Hepatocyte (in vitro differentiated cells): Measurements from ENCODE around the gene DNAH17. TPM values are rescaled to one million over a fixed set of nuclear protein-coding genes. Genes with fewer than 3 reads are reported as not detected.

Source experiments
- DNase-seq: peaks from one replicate; pipeline ENCODE4 v3.0.0-alpha.2; 2016; ENCODE audit warnings: low spot score
- H2AFZ ChIP-seq: fragments of 200-600 bp; sonication (generic); 2 replicates; pipeline ENCODE4 v1.6.0; 2016; ENCODE audit warnings: antibody characterized with exemption, mild to moderate bottlenecking
- H3K27ac ChIP-seq: fragments of 200-600 bp; sonication (generic); 2 replicates; pipeline ENCODE4 v1.5.1; 2016; ENCODE audit warnings: mild to moderate bottlenecking
- H3K27me3 ChIP-seq: fragments of 200-600 bp; sonication (generic); 2 replicates; pipeline ENCODE4 v1.6.1; 2016
- H3K36me3 ChIP-seq: fragments of 200-600 bp; sonication (generic); replicated peaks from 2 replicates; pipeline ENCODE4 v1.5.1; 2016; ENCODE audit warnings: low read depth; ENCODE audit not compliant: insufficient read depth
- H3K4me1 ChIP-seq: fragments of 200-600 bp; sonication (generic); 2 replicates; pipeline ENCODE4 v1.5.1; 2016; ENCODE audit warnings: mild to moderate bottlenecking, moderate library complexity; ENCODE audit not compliant: insufficient read depth
- H3K4me2 ChIP-seq: fragments of 200-600 bp; sonication (generic); 2 replicates; pipeline ENCODE4 v1.6.0; 2016
- H3K4me3 ChIP-seq: fragments of 200-600 bp; sonication (generic); 2 replicates; pipeline ENCODE4 v1.5.1; 2016; ENCODE audit warnings: mild to moderate bottlenecking
- H3K79me2 ChIP-seq: fragments of 200-600 bp; sonication (generic); 2 replicates; pipeline ENCODE4 v1.6.0; 2017; ENCODE audit warnings: mild to moderate bottlenecking
- H3K9me2 ChIP-seq: fragments of 200-600 bp; sonication (generic); replicated peaks from 2 replicates; pipeline ENCODE4 v1.6.0; 2017; ENCODE audit warnings: mild to moderate bottlenecking; ENCODE audit not compliant: insufficient read depth
- H3K9me3 ChIP-seq: fragments of 200-600 bp; sonication (generic); 2 replicates; pipeline ENCODE4 v1.5.1; 2016; ENCODE audit warnings: low read depth, mild to moderate bottlenecking
- H4K20me1 ChIP-seq: fragments of 200-600 bp; sonication (generic); 2 replicates; pipeline ENCODE4 v1.6.0; 2016; ENCODE audit warnings: mild to moderate bottlenecking; ENCODE audit not compliant: insufficient read depth, poor library complexity, severe bottlenecking
- EZH2 ChIP-seq: fragments of 200-600 bp; sonication (generic); IDR thresholded peaks from 2 replicates; pipeline ENCODE4 v1.6.1; 2016; ENCODE audit warnings: antibody characterized with exemption, mild to moderate bottlenecking, borderline replicate concordance
- EZH2phosphoT487 ChIP-seq: fragments of 200-600 bp; sonication (generic); IDR thresholded peaks from one replicate; pipeline ENCODE4 v1.6.1; 2018; ENCODE audit warnings: antibody characterized with exemption, mild to moderate bottlenecking, low read depth, moderate library complexity; ENCODE audit not compliant: unreplicated experiment, severe bottlenecking
- WGBS: methylation state at CpG from one replicate; pipeline ENCODE4 v1.1.6; 2016; ENCODE audit warnings: low lambda C conversion rate; ENCODE audit errors: missing lambda C conversion rate; 5-methylcytosine and 5-hydroxymethylcytosine counted together
- polyA plus RNA-seq: library from polyadenylated mRNA; unstranded; fragments of >200 nt; fragmentation: Nextera tagmentation; extraction: Ambion mirVana; gene quantifications from 2 replicates; pipeline ENCODE4 v1.2.1, GENCODE V29; 2016
- total RNA-seq: library from RNA; depleted of rRNA; stranded (reverse); fragments of >200 nt; gene quantifications from 2 replicates; pipeline ENCODE4 v1.2.3, GENCODE V29; 2014
- TF ChIP-seq, protein P1 (sequence below): fragments of 200-600 bp; sonication (generic); IDR thresholded peaks from 2 replicates; pipeline ENCODE4 v1.5.1; 2016; ENCODE audit warnings: antibody characterized with exemption, mild to moderate bottlenecking; ENCODE audit not compliant: poor library complexity

Gene DNAH17
- total and polyA plus RNA-seq, 2 experiments from 2014 or later, result 0.20 to 1.5 TPM

GRCh38 chr17:78538033-78538776 is 39.0 kb downstream of the DNAH17 start:
- Histone ChIP-seq H3K27ac (no peak overlapping the region), H3K4me1 (no peaks in the 10 kb centered on the region), H3K27me3 (no peaks in the 10 kb centered on the region), H3K9me2 (no peaks in the 10 kb centered on the region), H3K4me3 (no peak overlapping the region), H3K79me2 (no peaks in the 10 kb centered on the region), H2AFZ (no peak overlapping the region), H4K20me1 (no peaks in the 10 kb centered on the region), H3K9me3 (no peaks in the 10 kb centered on the region), H3K36me3 (no peaks in the 10 kb centered on the region), H3K4me2 (no peak overlapping the region)
- DNase-seq, result no peak
- TF ChIP-seq EZH2phosphoT487, result no peak
- TF ChIP-seq, protein P1, sequence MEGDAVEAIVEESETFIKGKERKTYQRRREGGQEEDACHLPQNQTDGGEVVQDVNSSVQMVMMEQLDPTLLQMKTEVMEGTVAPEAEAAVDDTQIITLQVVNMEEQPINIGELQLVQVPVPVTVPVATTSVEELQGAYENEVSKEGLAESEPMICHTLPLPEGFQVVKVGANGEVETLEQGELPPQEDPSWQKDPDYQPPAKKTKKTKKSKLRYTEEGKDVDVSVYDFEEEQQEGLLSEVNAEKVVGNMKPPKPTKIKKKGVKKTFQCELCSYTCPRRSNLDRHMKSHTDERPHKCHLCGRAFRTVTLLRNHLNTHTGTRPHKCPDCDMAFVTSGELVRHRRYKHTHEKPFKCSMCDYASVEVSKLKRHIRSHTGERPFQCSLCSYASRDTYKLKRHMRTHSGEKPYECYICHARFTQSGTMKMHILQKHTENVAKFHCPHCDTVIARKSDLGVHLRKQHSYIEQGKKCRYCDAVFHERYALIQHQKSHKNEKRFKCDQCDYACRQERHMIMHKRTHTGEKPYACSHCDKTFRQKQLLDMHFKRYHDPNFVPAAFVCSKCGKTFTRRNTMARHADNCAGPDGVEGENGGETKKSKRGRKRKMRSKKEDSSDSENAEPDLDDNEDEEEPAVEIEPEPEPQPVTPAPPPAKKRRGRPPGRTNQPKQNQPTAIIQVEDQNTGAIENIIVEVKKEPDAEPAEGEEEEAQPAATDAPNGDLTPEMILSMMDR, result no peak
- no peak for TF ChIP-seq EZH2
- 80% methylated on average over 10 of the region's 10 CpGs for WGBS

DNA sequence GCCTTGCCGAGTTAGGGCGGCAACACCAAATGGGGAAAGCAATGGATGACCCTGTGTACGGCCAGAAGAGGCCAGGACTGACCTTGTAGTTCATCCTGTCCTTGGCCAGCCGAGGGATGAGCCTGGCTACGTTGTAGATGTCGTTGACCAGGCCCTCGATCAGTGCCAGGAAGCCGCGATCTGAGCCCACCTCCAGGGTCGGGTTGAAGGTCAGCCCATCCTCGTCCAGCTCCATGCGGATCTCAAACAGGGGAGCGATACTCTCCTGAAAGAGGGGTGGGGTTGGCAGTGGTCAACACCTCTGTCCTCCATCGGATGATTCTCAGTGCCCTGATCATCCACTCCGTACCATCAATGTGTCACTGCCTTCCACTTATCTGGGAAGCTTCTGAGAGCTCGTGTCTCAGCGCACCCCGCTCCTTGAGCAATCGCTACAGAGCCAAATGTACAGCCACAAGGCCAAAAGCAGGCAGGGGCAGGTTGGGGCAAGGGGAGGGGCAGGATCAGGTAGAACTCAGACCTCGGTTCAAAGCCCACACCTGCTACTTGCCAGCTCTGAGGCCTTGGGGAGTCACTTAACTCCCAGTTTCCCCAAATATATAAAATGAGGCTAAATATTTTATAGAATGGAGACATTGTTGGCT is 39.9 kb downstream of the DNAH17 start:
- Histone ChIP-seq H2AFZ (no peak overlapping the region), H3K79me2 (no peaks in the 10 kb centered on the region), H3K9me2 (no peaks in the 10 kb centered on the region), H3K9me3 (no peaks in the 10 kb centered on the region), H3K27ac (no peak overlapping the region), H3K4me3 (no peak overlapping the region), H4K20me1 (no peaks in the 10 kb centered on the region), H3K36me3 (no peaks in the 10 kb centered on the region), H3K4me1 (no peaks in the 10 kb centered on the region), H3K4me2 (no peak overlapping the region), H3K27me3 (no peaks in the 10 kb centered on the region)
- TF ChIP-seq, protein P1, result no peak
- TF ChIP-seq EZH2 (no peak), EZH2phosphoT487 (no peak)
- 96% methylated on average over 20 of the region's 20 CpGs for WGBS
- DNase-seq, result no peak

DNA sequence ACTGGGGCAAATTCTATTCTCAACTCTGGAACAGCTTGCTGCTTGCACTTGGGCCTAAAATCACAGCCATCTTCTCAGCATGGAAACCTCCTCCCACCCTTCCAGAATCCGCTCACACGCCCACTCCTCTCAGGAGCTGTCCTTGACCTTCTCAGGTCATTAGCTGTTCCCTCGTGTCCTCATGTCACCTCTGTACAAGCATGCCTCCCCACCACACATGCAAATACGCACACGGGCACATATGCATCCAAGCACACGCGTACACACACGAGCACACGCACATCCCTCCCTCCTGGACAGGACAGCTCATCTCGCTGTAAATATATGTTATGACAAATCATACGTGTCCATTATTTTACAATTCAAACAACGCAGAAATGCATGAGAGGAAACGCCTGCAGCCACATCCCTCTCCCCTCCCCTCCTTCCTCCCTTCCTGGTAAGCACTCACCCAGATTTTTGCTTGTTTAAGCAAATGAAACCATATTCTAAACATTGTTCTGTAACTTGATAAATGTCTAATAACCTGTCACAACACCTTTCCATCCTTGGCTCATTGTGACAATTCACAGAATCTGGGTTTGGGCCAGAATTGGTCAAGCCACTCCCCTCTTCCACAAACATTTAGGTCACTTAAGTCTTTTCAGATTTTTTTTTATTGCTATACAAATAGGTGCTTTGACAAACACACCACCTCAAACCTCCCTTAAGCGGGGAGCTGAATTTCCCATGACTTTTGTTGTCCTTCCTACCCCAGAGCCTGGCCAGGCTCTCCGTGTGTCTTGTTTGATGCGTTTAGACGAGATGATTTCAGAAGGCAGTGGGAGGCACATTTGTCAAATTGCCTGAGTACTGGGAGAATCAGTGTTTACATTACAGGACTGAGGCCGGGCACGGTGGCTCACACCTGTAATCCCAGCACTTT is 41.7 kb downstream of the DNAH17 start:
- no peaks in the 10 kb centered on the region for H3K4me1 ChIP-seq
- no peak overlapping the region for H3K4me2 ChIP-seq
- no peaks in the 10 kb centered on the region for H3K9me3 ChIP-seq
- no peak overlapping the region for H3K4me3 ChIP-seq
- no peak for DNase-seq
- H3K79me2 ChIP-seq, result no peaks in the 10 kb centered on the region
- H3K27ac ChIP-seq, result no peak overlapping the region
- no peaks in the 10 kb centered on the region for H3K27me3 ChIP-seq
- H3K9me2 ChIP-seq, result no peaks in the 10 kb centered on the region
- no peaks in the 10 kb centered on the region for H3K36me3 ChIP-seq
- TF ChIP-seq EZH2 (no peak), EZH2phosphoT487 (no peak)
- TF ChIP-seq, protein P1, result no peak
- 60% methylated on average over 19 of the region's 19 CpGs for WGBS
- no peak overlapping the region for H2AFZ ChIP-seq
- no peaks in the 10 kb centered on the region for H4K20me1 ChIP-seq
